ENCODE measurements around the gene CFAP99.

CFAP99 gene

GRCh38 chr4:2390784-2391421, 27.9 kb upstream of the CFAP99 start:
- peak in 1 of 3 donors; percentile 25 for DNase-seq

DNA sequence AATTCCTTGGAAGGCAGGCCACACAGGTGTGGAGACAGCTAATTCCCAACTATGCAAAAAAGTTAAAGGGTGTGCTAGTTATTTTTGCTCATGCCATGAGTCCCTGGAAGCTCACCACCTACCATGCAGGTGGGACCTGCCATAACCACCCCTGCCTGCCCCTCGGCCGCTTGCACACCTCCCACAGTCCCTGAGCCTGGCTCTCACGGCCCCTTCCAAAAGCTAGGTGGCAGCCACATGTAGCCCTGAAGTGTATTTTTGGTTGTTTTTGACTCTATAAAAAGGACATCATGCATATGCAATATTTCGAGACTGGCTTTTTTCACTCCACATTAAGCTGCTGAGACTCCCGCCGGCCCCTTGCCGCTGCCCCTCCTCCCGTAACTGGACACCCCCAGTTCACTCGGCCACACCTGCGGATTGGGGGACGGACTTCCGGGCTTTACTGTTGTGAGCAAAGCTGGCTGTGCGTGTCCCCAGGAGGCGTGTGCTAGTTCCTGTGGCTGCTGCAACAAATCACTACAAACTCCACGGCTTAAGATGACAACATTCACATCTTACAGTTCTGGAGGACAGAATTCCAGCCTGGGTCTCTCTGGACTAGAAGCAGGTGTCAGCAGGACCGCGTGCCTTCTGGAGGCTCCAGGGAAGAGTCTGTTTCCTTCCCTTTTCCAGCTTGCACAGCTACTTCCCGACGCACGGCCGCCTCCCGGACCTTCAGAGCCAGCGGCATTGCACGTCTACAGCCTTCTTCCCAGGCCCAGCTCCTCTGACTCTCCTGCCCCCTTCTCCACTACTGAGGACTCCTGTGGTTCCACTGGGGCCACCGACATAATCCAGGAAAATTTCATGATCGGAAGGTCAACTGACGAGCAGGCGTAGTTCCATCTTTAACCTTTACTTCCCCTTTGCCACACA, 25.1 kb upstream of the CFAP99 start:
- no peak for DNase-seq

DNA sequence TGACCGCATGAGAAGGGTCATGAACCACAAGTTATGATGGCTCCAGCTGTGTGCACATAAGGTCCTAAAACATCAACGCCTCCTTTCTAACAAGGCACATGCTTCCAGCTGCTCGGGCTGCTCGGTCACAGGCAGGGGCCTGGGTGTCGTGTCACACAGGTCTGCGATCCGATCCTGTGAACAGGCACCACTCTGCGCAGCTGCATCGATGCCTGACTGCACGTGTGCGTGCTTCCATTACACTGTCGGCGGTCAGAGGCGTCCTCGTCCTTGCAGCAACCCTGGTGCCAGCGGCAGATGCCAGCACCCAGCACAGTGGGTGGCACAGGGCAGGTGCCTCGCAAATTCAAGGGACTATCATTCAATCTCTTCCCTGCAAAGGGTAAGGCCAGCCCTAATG, 24.2 kb upstream of the CFAP99 start:
- DNase-seq = no peak

GRCh38 chr4:2395038-2395437, 23.7 kb upstream of the CFAP99 start:
- DNase-seq = no peak

DNA sequence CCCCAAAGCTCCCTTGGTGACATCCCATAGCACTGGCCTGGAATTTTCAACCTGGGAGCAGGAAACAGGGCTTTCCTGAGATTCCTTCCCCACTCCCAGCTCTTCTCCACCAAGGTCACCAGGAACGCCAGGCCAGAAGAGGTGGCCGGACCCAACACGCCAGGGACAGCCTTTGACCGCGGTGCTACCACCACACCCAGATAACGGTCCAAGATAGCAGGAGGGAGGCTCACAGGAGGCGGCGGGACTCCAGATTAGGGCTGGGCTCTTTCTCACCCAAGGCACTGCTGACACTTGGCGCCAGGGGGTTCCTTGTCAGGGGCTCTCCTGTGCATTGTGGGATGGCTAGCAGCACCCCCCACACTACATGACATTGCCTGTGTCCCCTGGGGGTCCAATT, 23.2 kb upstream of the CFAP99 start:
- no peak for DNase-seq

DNA sequence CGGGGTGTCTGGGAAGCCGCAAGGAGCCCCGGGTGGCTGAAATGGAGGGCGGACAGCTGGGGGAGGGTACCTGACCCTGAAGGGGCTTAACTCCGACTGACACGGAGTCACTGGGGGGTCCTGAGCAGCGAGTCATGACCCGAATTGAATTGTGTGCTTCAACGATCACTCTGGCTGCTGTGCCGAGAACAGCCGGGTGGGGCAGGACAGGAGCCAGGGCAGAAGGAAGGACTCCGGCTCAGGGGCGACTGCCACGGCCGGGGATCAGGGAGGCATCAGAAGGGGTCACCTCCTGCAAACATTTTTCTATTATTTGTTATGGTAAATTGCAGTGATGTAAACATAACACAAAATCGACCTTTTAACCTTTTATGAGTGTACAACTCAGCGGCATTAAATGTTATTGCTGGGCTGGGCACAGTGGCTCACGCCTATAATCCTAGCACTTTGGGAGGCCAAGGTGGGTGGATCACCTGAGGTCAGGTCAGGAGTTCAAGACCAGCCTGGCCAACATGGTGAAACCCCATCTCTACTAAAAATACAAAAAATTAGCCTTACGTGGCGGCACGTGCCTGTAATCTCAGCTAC, 21.9 kb upstream of the CFAP99 start:
- DNase-seq = no peak

- no peak for DNase-seq
These were observed 21.0 kb upstream of the CFAP99 start for GRCh38 chr4:2397596-2398379.

- DNase-seq = no peak
These were observed 19.5 kb upstream of the CFAP99 start for GRCh38 chr4:2399216-2399615.

DNA sequence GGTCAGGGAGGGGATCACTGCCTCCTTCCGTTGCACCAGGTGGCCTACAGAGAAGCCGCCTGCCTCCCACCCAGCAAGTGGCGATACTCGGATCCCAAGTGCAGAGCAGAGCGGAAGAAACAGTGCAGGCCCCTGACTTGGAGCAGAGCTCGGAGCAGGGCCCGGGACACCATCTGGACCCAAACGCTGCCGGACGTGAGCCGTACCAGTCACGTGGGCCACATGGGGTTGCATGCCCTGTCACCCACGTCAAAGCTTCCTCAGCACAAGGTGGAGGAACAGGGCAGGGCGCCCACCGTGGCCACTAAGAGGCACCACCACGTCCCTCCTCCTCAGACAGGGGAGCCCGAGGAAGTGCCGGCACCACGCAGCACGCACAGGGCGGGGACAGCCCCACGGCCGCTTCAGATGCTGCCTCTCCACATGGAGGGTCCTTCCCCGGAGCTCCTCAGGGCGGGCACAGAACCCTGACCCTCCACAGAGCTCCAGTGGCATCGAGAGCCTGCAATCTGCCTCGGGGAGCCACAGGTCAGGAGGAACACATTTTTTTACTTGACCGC, 19.0 kb upstream of the CFAP99 start:
- DNase-seq = no peak

GRCh38 chr4:2400841-2401609, 17.7 kb upstream of the CFAP99 start:
- DNase-seq = no peak

DNA sequence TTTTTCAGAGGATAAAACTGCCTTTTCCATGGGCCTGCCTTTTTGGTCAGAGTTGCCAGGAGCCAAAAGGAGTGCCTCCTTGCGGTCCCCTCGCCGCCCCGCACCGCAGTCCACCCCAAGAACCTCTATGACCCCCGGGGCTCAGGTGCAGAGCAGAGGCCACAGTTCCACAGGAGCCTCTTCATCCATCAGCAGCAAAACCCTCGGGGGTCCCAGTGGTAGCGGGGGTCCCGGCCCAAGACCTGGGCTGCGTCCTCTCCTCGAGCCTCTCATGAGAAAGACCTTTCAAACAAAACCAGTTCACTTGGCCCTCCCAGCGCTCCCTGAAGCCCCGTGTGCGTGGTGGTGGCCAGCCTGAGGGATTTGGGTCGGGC, 17.2 kb upstream of the CFAP99 start:
- DNase-seq = no peak

- peak; percentile 38 to 75 (median 61) for DNase-seq
These were observed 16.5 kb upstream of the CFAP99 start for GRCh38 chr4:2402048-2402842.

DNA sequence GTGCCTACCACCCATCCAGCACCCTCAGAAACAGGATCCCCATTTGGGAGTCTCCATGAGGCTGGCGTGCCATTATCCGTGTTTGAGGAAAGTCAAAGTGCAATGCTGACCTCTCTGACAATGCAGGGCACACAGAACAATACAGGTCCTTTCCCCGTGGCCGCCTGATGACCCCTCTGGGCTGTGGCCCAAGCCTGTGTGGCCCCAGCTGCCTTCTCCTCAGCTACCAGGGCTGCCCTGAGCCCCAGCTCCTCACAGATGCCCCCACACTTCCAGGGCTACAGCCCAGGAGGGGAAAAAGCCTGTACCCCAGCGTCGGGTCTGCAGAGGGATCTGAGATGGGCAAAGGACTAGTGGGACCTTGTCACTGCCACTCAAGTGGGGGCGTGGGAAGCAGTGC, 15.8 kb upstream of the CFAP99 start:
- no peak for DNase-seq

DNA sequence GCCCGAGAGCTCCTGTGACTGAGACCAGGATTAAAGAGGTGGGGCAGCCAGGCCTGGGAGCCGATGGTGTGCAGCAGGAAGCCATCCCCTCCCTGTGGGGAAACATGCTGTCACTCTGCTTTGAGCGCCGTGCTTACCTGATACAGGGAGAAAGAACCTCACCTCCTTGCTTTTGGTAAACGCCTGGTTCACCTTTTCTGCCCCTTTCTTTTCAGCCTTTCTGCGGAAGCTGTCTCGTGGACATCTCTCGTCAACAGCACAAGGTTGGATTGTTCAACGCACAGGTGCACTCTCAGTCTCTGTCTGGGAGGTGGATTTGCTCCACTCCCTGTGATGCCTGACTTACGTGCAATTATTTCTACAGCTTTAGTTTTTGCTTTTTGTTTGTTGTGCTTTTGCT, 12.3 kb upstream of the CFAP99 start:
- DNase-seq = no peak

GRCh38 chr4:2406920-2407319, 11.8 kb upstream of the CFAP99 start:
- no peak for DNase-seq

GRCh38 chr4:2407991-2408342, 10.8 kb upstream of the CFAP99 start:
- no peak for DNase-seq

DNA sequence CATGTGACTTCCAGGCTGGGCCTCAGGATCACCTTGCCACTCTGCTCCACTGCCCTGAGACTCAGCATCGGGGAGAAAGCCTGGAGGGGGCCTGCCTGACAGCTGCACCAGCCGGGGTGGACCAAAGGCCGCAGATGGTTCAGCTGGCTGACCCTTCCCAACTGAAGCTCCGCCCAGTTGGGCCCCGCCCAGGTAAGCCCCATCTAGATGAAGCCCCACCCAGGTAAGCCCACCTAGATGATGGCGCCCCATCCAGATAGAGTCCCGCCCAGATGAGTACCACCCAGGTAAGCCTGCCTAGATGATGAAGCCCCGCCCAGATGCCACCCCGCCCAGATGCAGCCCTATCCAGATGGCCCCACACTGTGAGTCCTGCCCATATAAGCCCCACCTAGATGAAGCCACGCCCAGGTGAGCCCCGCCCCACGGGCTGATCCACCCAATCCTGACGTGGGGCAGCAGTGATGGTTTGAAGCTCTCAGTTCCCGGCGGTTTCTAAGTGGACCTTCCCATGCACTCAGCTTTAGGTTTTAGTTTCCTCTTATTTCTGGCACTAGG, 10.3 kb upstream of the CFAP99 start:
- no peak for DNase-seq

- no peak for DNase-seq
These were observed 9.8 kb upstream of the CFAP99 start for GRCh38 chr4:2408976-2409375.

GRCh38 chr4:2409381-2409783, 9.4 kb upstream of the CFAP99 start:
- peak; percentile 24 to 49 (median 39) for DNase-seq

- DNase-seq = peak; percentile 43 to 60 (median 51)
These were observed 6.8 kb upstream of the CFAP99 start for GRCh38 chr4:2411786-2412510.

Measured in suppressor macrophage treated with lipopolysaccharide for 1 hour (primary cell).